ENCODE results near the gene FBXL7. TPM values are rescaled to one million over a fixed set of nuclear protein-coding genes. Genes with fewer than 3 reads are reported as not detected.

FBXL7 gene
- total RNA-seq, 4 donors from 2014 or later: 6.5 to 37.0 (median 19.7) TPM

DNA sequence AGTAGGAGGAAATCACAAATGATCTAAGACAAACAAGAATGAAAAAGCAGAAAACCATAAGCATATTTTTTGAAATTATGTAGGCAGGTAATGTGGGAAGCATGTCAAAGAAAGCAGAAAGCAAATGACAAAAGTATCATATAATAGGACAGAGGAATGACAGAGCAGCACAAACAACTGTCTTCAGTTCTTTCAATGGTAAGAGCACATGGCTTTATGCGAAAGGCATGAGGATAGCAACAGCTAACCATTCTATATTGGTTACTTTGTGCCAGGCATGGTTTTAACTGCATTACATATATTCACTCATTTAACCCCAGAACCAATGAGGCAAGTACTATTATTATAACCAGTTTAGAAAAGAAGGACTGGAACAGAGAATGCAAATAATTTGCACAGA, 137.4 kb downstream of the FBXL7 start:
- no peak for TF ChIP-seq POLR2A (IDR thresholded peaks at IDR 0.05)
- TF ChIP-seq, protein P1, sequence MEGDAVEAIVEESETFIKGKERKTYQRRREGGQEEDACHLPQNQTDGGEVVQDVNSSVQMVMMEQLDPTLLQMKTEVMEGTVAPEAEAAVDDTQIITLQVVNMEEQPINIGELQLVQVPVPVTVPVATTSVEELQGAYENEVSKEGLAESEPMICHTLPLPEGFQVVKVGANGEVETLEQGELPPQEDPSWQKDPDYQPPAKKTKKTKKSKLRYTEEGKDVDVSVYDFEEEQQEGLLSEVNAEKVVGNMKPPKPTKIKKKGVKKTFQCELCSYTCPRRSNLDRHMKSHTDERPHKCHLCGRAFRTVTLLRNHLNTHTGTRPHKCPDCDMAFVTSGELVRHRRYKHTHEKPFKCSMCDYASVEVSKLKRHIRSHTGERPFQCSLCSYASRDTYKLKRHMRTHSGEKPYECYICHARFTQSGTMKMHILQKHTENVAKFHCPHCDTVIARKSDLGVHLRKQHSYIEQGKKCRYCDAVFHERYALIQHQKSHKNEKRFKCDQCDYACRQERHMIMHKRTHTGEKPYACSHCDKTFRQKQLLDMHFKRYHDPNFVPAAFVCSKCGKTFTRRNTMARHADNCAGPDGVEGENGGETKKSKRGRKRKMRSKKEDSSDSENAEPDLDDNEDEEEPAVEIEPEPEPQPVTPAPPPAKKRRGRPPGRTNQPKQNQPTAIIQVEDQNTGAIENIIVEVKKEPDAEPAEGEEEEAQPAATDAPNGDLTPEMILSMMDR (IDR thresholded peaks at IDR 0.05): no peak

DNA sequence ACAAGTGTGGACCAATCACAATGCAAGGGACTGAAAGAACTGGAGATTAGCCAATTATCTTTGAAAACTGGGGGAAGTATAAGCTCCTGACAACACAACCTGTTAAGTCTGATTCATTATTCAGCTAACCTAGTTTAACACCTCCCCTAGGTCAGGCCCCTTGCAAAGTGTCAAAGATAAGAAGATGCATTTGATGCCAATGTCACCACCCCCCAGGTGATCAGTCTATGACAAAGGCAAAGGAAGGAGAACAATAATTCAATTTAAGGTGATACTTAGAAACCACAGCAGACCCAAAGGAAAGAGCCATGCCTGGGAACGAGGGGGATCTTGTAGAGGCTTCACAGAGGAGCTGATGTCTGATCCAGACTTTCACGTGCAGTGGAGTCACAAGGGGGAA, 137.9 kb downstream of the FBXL7 start:
- Histone ChIP-seq H3K36me3 (no peaks in the 10 kb centered on the region), H3K27ac (no peak overlapping the region), H3K27me3 (no peaks in the 10 kb centered on the region), H3K4me3 (no peak overlapping the region), H3K9me3 (no peaks in the 10 kb centered on the region), H3K4me1 (peaks cover 0 to 1% of the 10 kb centered on the region in 2 donors)
- no peak for TF ChIP-seq POLR2A (IDR thresholded peaks at IDR 0.05)
- TF ChIP-seq, protein P1 (IDR thresholded peaks at IDR 0.05): no peak
- no peak for DNase-seq
- intact Hi-C loops (cut with DNase I; ENCODE audit: low total_unique reads): no loop called here

More for the DNA sequence above, 137.4 kb downstream of the FBXL7 start:
- no peak for DNase-seq
- Histone ChIP-seq H3K9me3 (no peaks in the 10 kb centered on the region), H3K27me3 (no peaks in the 10 kb centered on the region), H3K36me3 (no peaks in the 10 kb centered on the region), H3K4me1 (no peaks in the 10 kb centered on the region), H3K4me3 (no peak overlapping the region), H3K27ac (no peak overlapping the region)
- intact Hi-C loops (cut with DNase I; ENCODE audit: low total_unique reads): no loop called here

DNA sequence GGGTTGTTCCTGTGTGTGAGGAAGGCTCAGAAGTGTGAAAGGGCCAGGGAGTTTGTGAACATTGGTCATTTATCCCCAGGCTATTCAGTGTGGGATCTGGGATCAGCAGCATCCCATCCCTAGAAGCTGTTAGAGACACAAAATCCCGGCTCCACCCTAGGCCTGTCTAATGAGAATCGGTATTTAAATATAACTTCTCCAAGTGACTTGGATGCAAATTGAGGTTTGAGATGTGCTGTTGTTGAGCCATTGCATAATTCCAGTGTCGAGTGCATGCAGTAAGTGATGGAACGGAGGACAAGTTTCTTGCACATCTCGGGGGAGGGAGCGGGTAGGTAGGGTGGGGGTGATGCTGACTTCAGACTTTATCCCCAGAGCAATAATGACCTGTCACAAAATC, 138.3 kb downstream of the FBXL7 start:
- DNase-seq: no peak

DNA sequence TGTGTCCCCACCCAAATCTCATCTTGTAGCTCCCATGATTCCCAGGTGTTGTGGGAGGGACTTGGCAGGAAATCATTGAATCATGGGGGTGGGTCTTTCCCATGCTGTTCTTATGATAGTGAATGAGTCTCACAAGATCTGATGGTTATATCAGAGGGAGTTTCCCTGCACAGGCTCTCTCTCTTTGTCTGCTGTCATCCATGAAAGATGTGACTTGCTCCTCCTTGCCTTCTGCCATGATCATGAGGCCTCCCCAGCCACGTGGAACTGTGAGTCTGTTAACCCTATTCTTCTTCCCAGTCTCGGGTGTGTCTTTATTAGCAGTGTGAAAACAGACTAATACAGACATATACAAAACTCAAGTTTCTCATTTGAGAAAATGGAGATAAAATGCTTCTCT, 139.3 kb downstream of the FBXL7 start:
- no peaks in the 10 kb centered on the region for H3K36me3 ChIP-seq
- peaks cover 5 to 8% of the 10 kb centered on the region in 2 donors for H3K4me1 ChIP-seq
- no peak overlapping the region for H3K4me3 ChIP-seq
- no peak overlapping the region for H3K27ac ChIP-seq
- intact Hi-C loops (cut with DNase I; ENCODE audit: low total_unique reads): no loop called here
- no peaks in the 10 kb centered on the region for H3K9me3 ChIP-seq
- TF ChIP-seq, protein P1 (IDR thresholded peaks at IDR 0.05): no peak
- no peaks in the 10 kb centered on the region for H3K27me3 ChIP-seq
- no peak for DNase-seq

More for the DNA sequence above, 138.3 kb downstream of the FBXL7 start:
- H3K9me3 ChIP-seq: no peaks in the 10 kb centered on the region
- no peaks in the 10 kb centered on the region for H3K36me3 ChIP-seq
- no peak overlapping the region for H3K4me3 ChIP-seq
- H3K27me3 ChIP-seq: no peaks in the 10 kb centered on the region
- intact Hi-C loops (cut with DNase I; ENCODE audit: low total_unique reads): no loop called here
- H3K4me1 ChIP-seq: peaks cover 3 to 5% of the 10 kb centered on the region in 2 donors
- no peak overlapping the region for H3K27ac ChIP-seq
- TF ChIP-seq POLR2A (IDR thresholded peaks at IDR 0.05): no peak
- TF ChIP-seq, protein P1 (IDR thresholded peaks at IDR 0.05): no peak

DNA sequence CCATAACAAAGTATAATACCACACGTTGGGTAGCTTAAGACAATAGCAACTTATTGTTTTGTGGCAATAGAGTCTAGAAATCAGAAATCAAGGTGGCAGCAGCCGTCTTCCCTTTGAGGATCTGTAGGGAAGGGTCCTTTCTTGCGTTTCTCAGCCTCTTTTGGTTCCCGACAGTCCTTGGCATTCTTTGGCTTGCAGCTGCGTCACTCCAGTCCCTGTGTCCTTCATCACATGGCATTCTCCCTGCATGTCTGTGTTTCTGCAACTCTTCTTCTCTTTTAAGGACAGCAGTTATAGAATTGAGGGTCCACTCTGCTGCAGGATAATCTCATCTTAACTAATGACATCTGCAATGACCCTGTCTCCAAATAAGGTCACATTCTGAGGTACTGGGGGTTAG, 140.1 kb downstream of the FBXL7 start:
- DNase-seq: no peak
- no peak for TF ChIP-seq POLR2A (IDR thresholded peaks at IDR 0.05)
- TF ChIP-seq, protein P1 (IDR thresholded peaks at IDR 0.05): no peak
- Histone ChIP-seq H3K4me1 (peaks cover 5 to 8% of the 10 kb centered on the region in 2 donors), H3K27me3 (no peaks in the 10 kb centered on the region), H3K9me3 (no peaks in the 10 kb centered on the region), H3K27ac (no peak overlapping the region), H3K4me3 (no peak overlapping the region), H3K36me3 (no peaks in the 10 kb centered on the region)
- intact Hi-C loops (cut with DNase I; ENCODE audit: low total_unique reads): no loop called here
